PC-9 (cell line): Measurements from ENCODE around the gene RBM25. TPM values are rescaled to one million over a fixed set of nuclear protein-coding genes. Genes with fewer than 3 reads are reported as not detected.

ENCODE experiments used
- BruUV-seq: library from RNA; stranded (reverse); fragments of 400-500 nt; replicated peaks from 2 replicates; lab custom pipeline; 2021; lab: Mats Ljungman, UMichigan
- CTCF ChIA-PET: fragments of 300-600 bp; sonication (Branson Sonifier 250); formaldehyde crosslinking; loops from one replicate; lab custom pipeline; 2022; ENCODE audit warnings: antibody characterized with exemption; lab: Charles Lee
- POLR2A ChIA-PET: fragments of 300-600 bp; sonication (Branson Sonifier 250); formaldehyde crosslinking; loops from one replicate; lab custom pipeline; 2022; ENCODE audit warnings: antibody characterized with exemption; ENCODE audit not compliant: unreplicated experiment; lab: Charles Lee
- DNase-seq, 2 experiments: peaks; one replicate each; pipeline versions ENCODE4 v3.0.0 to v3.0.0-alpha.2; 2015 to 2022; ENCODE audit warnings: mixed read lengths in 1 of 2
- H2AFZ ChIP-seq: fragments of 200-600 bp; sonication (generic); 2 replicates; pipeline ENCODE4 v1.8.1; 2017; ENCODE audit warnings: antibody characterized with exemption
- H3F3A ChIP-seq: fragments of 200-600 bp; sonication (generic); 2 replicates; pipeline ENCODE4 v1.8.1; 2017; ENCODE audit warnings: antibody characterized with exemption, mild to moderate bottlenecking, low read depth; ENCODE audit not compliant: insufficient read depth
- H3K27ac ChIP-seq: fragments of 200-600 bp; sonication (generic); 2 replicates; pipeline ENCODE4 v1.6.1; 2016; ENCODE audit warnings: mixed run types
- H3K27me3 ChIP-seq: fragments of 200-600 bp; sonication (generic); 2 replicates; pipeline ENCODE4 v1.6.1; 2016; ENCODE audit warnings: low read depth, mixed run types; ENCODE audit not compliant: insufficient read depth
- H3K36me3 ChIP-seq: fragments of 200-600 bp; sonication (generic); 2 replicates; pipeline ENCODE4 v1.6.1; 2016; ENCODE audit warnings: low read depth, mixed run types
- H3K4me1 ChIP-seq: fragments of 200-600 bp; sonication (generic); replicated peaks from 2 replicates; pipeline ENCODE4 v1.6.1; 2016; ENCODE audit warnings: mixed run types; ENCODE audit not compliant: insufficient read depth
- H3K4me2 ChIP-seq: fragments of 200-600 bp; sonication (generic); 2 replicates; pipeline ENCODE4 v1.6.1; 2017; ENCODE audit warnings: mixed run types
- H3K4me3 ChIP-seq: fragments of 200-600 bp; sonication (generic); 2 replicates; pipeline ENCODE4 v1.6.1; 2016; ENCODE audit warnings: mixed run types
- H3K79me2 ChIP-seq: fragments of 200-600 bp; sonication (generic); 2 replicates; pipeline ENCODE4 v1.6.1; 2017; ENCODE audit warnings: low read depth, mixed run types
- H3K9me2 ChIP-seq: fragments of 200-600 bp; sonication (generic); 2 replicates; pipeline ENCODE4 v1.8.1; 2017; ENCODE audit warnings: mild to moderate bottlenecking; ENCODE audit not compliant: insufficient read depth
- H3K9me3 ChIP-seq: fragments of 200-600 bp; sonication (generic); 2 replicates; pipeline ENCODE4 v1.8.1; 2016; ENCODE audit warnings: low read depth; ENCODE audit not compliant: insufficient read depth
- H4K20me1 ChIP-seq: fragments of 200-600 bp; sonication (generic); 2 replicates; pipeline ENCODE4 v1.8.1; 2017; ENCODE audit not compliant: insufficient read depth
- EZH2 ChIP-seq: fragments of 200-600 bp; sonication (generic); IDR thresholded peaks from 2 replicates; pipeline ENCODE4 v1.8.0; 2017; ENCODE audit warnings: antibody characterized with exemption, low read depth
- intact Hi-C: fragments of 100-400 bp; cut with micrococcal nuclease; formaldehyde crosslinking; loops from one replicate; pipeline ENCODE4 v1.10.0; 2022; ENCODE audit not compliant: unreplicated experiment
- total RNA-seq: library from RNA; stranded (reverse); gene quantifications from 2 replicates; pipeline ENCODE4 v1.2.3, GENCODE V29; 2021
- TF ChIP-seq, protein P1 (sequence below): fragments of 200-600 bp; sonication (generic); conservative IDR thresholded peaks from 2 replicates; pipeline ENCODE4 v1.6.1; 2017; ENCODE audit warnings: mixed run types, antibody characterized with exemption, mild to moderate bottlenecking, moderate library complexity

Gene RBM25
- total RNA-seq, 1 experiment from 2014 or later, result 68.9 TPM

- H2AFZ ChIP-seq, result no peak overlapping the region
- 0 out of 2 replicates have a peak, but pooled peaks cover 4% of the 10 kb centered on the region for H3K79me2 ChIP-seq
- H3K9me3 ChIP-seq, result no peaks in the 10 kb centered on the region
- peaks cover 19% of the 10 kb centered on the region for H4K20me1 ChIP-seq
- CTCF ChIA-PET, result no interaction called here
- peaks cover 47% of the 10 kb centered on the region for H3K36me3 ChIP-seq
- intact Hi-C loops, result no loop called here
- H3K9me2 ChIP-seq, result no peaks in the 10 kb centered on the region
- H3K4me3 ChIP-seq, result no peak overlapping the region
- BruUV-seq, result no TSS peak
- POLR2A ChIA-PET, result no interaction called here
- H3K4me2 ChIP-seq, result no peak overlapping the region
- no peaks in the 10 kb centered on the region for H3K4me1 ChIP-seq
- no peaks in the 10 kb centered on the region for H3K27me3 ChIP-seq
- peaks cover 50% of the 10 kb centered on the region for H3F3A ChIP-seq
- DNase-seq, result no peak
- H3K27ac ChIP-seq, result no peak overlapping the region
- TF ChIP-seq, protein P1, sequence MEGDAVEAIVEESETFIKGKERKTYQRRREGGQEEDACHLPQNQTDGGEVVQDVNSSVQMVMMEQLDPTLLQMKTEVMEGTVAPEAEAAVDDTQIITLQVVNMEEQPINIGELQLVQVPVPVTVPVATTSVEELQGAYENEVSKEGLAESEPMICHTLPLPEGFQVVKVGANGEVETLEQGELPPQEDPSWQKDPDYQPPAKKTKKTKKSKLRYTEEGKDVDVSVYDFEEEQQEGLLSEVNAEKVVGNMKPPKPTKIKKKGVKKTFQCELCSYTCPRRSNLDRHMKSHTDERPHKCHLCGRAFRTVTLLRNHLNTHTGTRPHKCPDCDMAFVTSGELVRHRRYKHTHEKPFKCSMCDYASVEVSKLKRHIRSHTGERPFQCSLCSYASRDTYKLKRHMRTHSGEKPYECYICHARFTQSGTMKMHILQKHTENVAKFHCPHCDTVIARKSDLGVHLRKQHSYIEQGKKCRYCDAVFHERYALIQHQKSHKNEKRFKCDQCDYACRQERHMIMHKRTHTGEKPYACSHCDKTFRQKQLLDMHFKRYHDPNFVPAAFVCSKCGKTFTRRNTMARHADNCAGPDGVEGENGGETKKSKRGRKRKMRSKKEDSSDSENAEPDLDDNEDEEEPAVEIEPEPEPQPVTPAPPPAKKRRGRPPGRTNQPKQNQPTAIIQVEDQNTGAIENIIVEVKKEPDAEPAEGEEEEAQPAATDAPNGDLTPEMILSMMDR, result no peak
- TF ChIP-seq EZH2, result no peak
Measured at GRCh38 chr14:73102806-73103497, 44.6 kb downstream of the RBM25 start.

GRCh38 chr14:73105050-73105449 lies 46.7 kb downstream of the RBM25 start:
- no peak for DNase-seq
- H3K36me3 ChIP-seq, result peaks cover 46% of the 10 kb centered on the region
- peaks cover 11% of the 10 kb centered on the region for H4K20me1 ChIP-seq
- peaks cover 36% of the 10 kb centered on the region for H3F3A ChIP-seq
- H3K79me2 ChIP-seq, result no peaks in the 10 kb centered on the region
- H3K4me3 ChIP-seq, result no peak overlapping the region
- no peak overlapping the region for H3K4me2 ChIP-seq
- H3K9me2 ChIP-seq, result no peaks in the 10 kb centered on the region
- H3K27me3 ChIP-seq, result no peaks in the 10 kb centered on the region
- ChIA-PET POLR2A (no interaction called here), CTCF (no interaction called here)
- H3K4me1 ChIP-seq, result no peaks in the 10 kb centered on the region
- no peak overlapping the region for H3K27ac ChIP-seq
- TF ChIP-seq, protein P1, result no peak
- no peak for TF ChIP-seq EZH2
- intact Hi-C loops, result no loop called here
- BruUV-seq, result no TSS peak
- no peaks in the 10 kb centered on the region for H3K9me3 ChIP-seq
- H2AFZ ChIP-seq, result no peak overlapping the region

GRCh38 chr14:73105727-73106126 lies 47.4 kb downstream of the RBM25 start:
- peaks cover 35% of the 10 kb centered on the region for H3F3A ChIP-seq
- no peaks in the 10 kb centered on the region for H3K79me2 ChIP-seq
- H3K4me2 ChIP-seq, result no peak overlapping the region
- no peaks in the 10 kb centered on the region for H3K4me1 ChIP-seq
- H3K27ac ChIP-seq, result no peak overlapping the region
- H3K4me3 ChIP-seq, result no peak overlapping the region
- peaks cover 6% of the 10 kb centered on the region for H4K20me1 ChIP-seq
- H3K27me3 ChIP-seq, result no peaks in the 10 kb centered on the region
- no peak overlapping the region for H2AFZ ChIP-seq
- BruUV-seq, result no TSS peak
- TF ChIP-seq EZH2, result no peak
- TF ChIP-seq, protein P1, result no peak
- H3K9me3 ChIP-seq, result no peaks in the 10 kb centered on the region
- ChIA-PET CTCF (no interaction called here), POLR2A (no interaction called here)
- DNase-seq, result no peak
- no peaks in the 10 kb centered on the region for H3K9me2 ChIP-seq
- peaks cover 39% of the 10 kb centered on the region for H3K36me3 ChIP-seq
- intact Hi-C loops, result no loop called here
